Neuronal stem cell (in vitro differentiated cells): ENCODE data around the gene DUOXA1.

Source experiments
- DNase-seq: peaks from one replicate; pipeline ENCODE4 v3.0.0-alpha.2; 2013; ENCODE audit warnings: low spot score
- H2AFZ ChIP-seq: one replicate; pipeline ENCODE4 v1.6.1; 2013; ENCODE audit warnings: mild to moderate bottlenecking, low read length, inconsistent platforms
- H2AK5ac ChIP-seq: 2 replicates; pipeline ENCODE4 v1.6.1; 2013; ENCODE audit warnings: low read depth, mild to moderate bottlenecking, inconsistent platforms, low read length, moderate library complexity, mixed read lengths
- H2BK120ac ChIP-seq: 2 replicates; pipeline ENCODE4 v1.6.1; 2013; ENCODE audit warnings: low read depth, mild to moderate bottlenecking, inconsistent platforms, low read length, moderate library complexity, mixed read lengths
- H2BK12ac ChIP-seq: one replicate; pipeline ENCODE4 v1.6.1; 2013; ENCODE audit warnings: low read length, inconsistent platforms
- H2BK15ac ChIP-seq: 2 replicates; pipeline ENCODE4 v1.6.1; 2013; ENCODE audit warnings: mild to moderate bottlenecking, low read length, inconsistent platforms, mixed read lengths
- H2BK5ac ChIP-seq: one replicate; pipeline ENCODE4 v1.6.1; 2013; ENCODE audit warnings: inconsistent platforms, mild to moderate bottlenecking, low read length, moderate library complexity
- H3K14ac ChIP-seq: one replicate; pipeline ENCODE4 v1.6.1; 2013; ENCODE audit warnings: low read length, inconsistent platforms
- H3K18ac ChIP-seq: 2 replicates; pipeline ENCODE4 v1.6.1; 2013; ENCODE audit warnings: low read length, inconsistent platforms
- H3K23ac ChIP-seq: 2 replicates; pipeline ENCODE4 v1.6.1; 2013; ENCODE audit warnings: low read depth, mild to moderate bottlenecking, mixed read lengths, low read length, inconsistent platforms; ENCODE audit not compliant: poor library complexity
- H3K27ac ChIP-seq: replicated peaks from 3 replicates; pipeline ENCODE4 v1.5.1; 2013; ENCODE audit warnings: low read length, inconsistent platforms
- H3K27me3 ChIP-seq, 3 experiments: 2 replicates each; pipeline ENCODE4 v1.6.1; 2013; ENCODE audit warnings: low read length in 3 of 3, mild to moderate bottlenecking in 2 of 3, inconsistent platforms in 1 of 3, low read depth in 1 of 3, mixed read lengths in 1 of 3, moderate library complexity in 1 of 3; ENCODE audit not compliant: control insufficient read depth in 3 of 3, insufficient read depth in 3 of 3
- H3K36me3 ChIP-seq, 2 donors: replicated peaks in 1 of 2; 2 replicates each; pipeline ENCODE4 v1.6.1; 2013; ENCODE audit warnings: low read length in 2 of 2; ENCODE audit not compliant: control insufficient read depth in 2 of 2, insufficient read depth in 2 of 2
- H3K4ac ChIP-seq: 2 replicates; pipeline ENCODE4 v1.6.1; 2013; ENCODE audit warnings: inconsistent platforms, mild to moderate bottlenecking, low read length, moderate library complexity
- H3K4me1 ChIP-seq, 2 donors: 1 replicate in 1 of 2; 2 replicates in 1 of 2; pipeline ENCODE4 v1.6.1; 2013; ENCODE audit warnings: low read length in 2 of 2, low read depth in 1 of 2; ENCODE audit not compliant: control insufficient read depth in 2 of 2, insufficient read depth in 1 of 2
- H3K4me2 ChIP-seq: one replicate; pipeline ENCODE4 v1.6.1; 2013; ENCODE audit warnings: mild to moderate bottlenecking, low read length, inconsistent platforms; ENCODE audit not compliant: insufficient read depth, poor library complexity, severe bottlenecking
- H3K4me3 ChIP-seq, 2 donors: 2 replicates each; pipeline ENCODE4 v1.5.1; 2013; ENCODE audit warnings: low read length in 2 of 2, mild to moderate bottlenecking in 2 of 2, inconsistent platforms in 1 of 2, moderate library complexity in 1 of 2
- H3K79me1 ChIP-seq: one replicate; pipeline ENCODE4 v1.6.1; 2013; ENCODE audit warnings: low read depth, mild to moderate bottlenecking, inconsistent platforms, low read length, moderate library complexity
- H3K9ac ChIP-seq: one replicate; pipeline ENCODE4 v1.6.1; 2013; ENCODE audit warnings: mild to moderate bottlenecking, low read depth, low read length, inconsistent platforms; ENCODE audit not compliant: poor library complexity
- H3K9me3 ChIP-seq, 2 donors: replicated peaks in 1 of 2; 2 replicates each; pipeline versions ENCODE3 to v1.6.1; 2013; ENCODE audit warnings: low read length in 2 of 2, mild to moderate bottlenecking in 2 of 2, inconsistent platforms in 1 of 2, low read depth in 1 of 2, mixed read lengths in 1 of 2, moderate library complexity in 1 of 2; ENCODE audit not compliant: control insufficient read depth in 2 of 2, insufficient read depth in 1 of 2
- H4K8ac ChIP-seq: one replicate; pipeline ENCODE4 v1.6.1; 2013; ENCODE audit warnings: low read depth, mild to moderate bottlenecking, inconsistent platforms, low read length, moderate library complexity
- H4K91ac ChIP-seq: one replicate; pipeline ENCODE4 v1.6.1; 2013; ENCODE audit warnings: low read length, low read depth, mild to moderate bottlenecking, inconsistent platforms; ENCODE audit not compliant: poor library complexity
- WGBS, 2 donors: extraction: QIAGEN DNeasy Blood & Tissue Kit; methylation state at CpG; one replicate each; pipeline ENCODE4 v1.1.7; 2013; ENCODE audit warnings: missing lambda C conversion rate in 2 of 2, mixed read lengths in 1 of 2; ENCODE audit not compliant: insufficient read length in 2 of 2, insufficient replicate concordance in 1 of 2; ENCODE audit errors: extremely low coverage in 2 of 2; 5-methylcytosine and 5-hydroxymethylcytosine counted together

DUOXA1 gene

DNA sequence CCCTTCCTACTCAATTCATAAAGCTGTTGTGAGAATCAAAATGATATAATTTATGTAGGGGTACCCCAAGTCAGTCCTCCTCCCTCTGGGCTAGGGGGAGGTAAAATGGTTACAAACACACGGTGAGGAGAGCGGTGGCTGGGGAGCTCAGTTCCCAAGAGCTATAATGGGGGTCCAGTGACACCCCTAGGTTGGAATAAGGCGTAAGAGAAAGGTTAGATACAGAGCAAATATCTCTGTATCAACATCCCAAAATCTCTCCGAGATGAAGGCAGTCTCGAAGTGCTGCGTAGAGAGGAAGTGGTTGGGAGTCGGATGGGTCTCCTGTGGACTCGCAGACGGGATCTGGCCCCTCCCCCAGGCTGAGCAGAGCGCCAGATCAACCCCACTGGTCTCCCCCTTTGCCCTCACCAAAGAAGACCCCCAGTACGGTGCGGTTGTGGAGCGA, 17.5 kb downstream of the DUOXA1 start:
- WGBS, 2 donors: no CpG with 5 or more reads among the region's 13 CpGs
- no peak overlapping the region for H3K9ac ChIP-seq
- H4K91ac ChIP-seq: no peak overlapping the region
- peak overlapping the region in 1 of 2 donors; percentile 54 for H3K4me3 ChIP-seq
- H3K4me2 ChIP-seq: no peak overlapping the region
- H3K18ac ChIP-seq: no peak overlapping the region
- DNase-seq: no peak
- H2AK5ac ChIP-seq: peak overlapping the region; percentile 68
- H3K27me3 ChIP-seq: peaks cover 64 to 90% (median 81%) of the 10 kb centered on the region in 3 experiments
- H2BK15ac ChIP-seq: no peak overlapping the region
- H3K36me3 ChIP-seq: no peaks in the 10 kb centered on the region
- peak overlapping the region; percentile 31 for H2BK5ac ChIP-seq
- no peaks in the 10 kb centered on the region for H3K79me1 ChIP-seq
- no peak overlapping the region for H3K27ac ChIP-seq
- peaks cover 0 to 18% of the 10 kb centered on the region in 2 donors for H3K4me1 ChIP-seq
- H3K14ac ChIP-seq: no peak overlapping the region
- H3K9me3 ChIP-seq: peaks cover 0 to 5% of the 10 kb centered on the region in 2 donors
- H2BK120ac ChIP-seq: no peak overlapping the region
- no peak overlapping the region for H4K8ac ChIP-seq
- peak overlapping the region; percentile 75 for H2AFZ ChIP-seq
- H3K23ac ChIP-seq: peak overlapping the region; percentile 91
- H2BK12ac ChIP-seq: no peak overlapping the region
- H3K4ac ChIP-seq: no peak overlapping the region

DNA sequence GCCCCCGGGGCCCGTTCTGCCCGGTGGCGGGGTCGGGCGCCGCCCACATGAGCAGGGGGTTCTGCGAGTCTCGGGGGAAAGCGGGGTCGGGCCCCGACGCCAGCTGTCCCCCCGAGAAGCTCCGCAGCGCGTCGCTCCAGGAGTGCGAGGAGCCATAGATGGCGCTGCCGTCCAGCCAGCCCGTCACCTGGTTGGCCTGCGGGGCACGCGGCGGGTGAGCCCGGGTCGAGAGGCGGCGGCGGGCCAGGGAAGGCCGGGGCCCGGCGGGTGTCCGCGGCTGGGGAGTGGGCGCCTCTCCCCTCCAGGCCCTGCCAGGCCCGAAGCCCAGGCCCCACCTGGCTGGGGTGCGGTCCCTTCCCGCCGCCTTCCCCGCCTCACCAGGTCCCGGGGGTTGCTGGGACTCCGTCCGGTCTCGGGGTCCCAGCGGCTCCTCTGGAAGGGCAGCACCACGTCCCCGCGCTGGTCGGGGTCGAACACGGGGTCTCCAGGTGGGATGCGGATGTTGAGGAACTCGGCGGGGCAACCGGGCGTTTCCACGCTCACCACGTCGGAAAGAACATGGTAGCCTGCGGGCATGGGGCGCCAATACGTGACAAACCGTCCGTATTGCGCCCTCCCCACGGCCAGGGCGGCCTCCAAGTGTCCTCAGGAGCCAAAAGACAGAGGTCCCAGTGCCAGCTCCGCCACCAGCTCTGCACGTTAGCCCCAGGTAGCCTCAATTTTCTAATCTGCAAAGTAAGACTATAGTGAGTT, 18.1 kb downstream of the DUOXA1 start:
- H2BK15ac ChIP-seq: no peak overlapping the region
- DNase-seq: no peak
- peaks cover 0 to 5% of the 10 kb centered on the region in 2 donors for H3K9me3 ChIP-seq
- H3K23ac ChIP-seq: peak overlapping the region; percentile 91
- H3K27ac ChIP-seq: no peak overlapping the region
- H4K8ac ChIP-seq: no peak overlapping the region
- H3K4me2 ChIP-seq: no peak overlapping the region
- no peaks in the 10 kb centered on the region for H3K36me3 ChIP-seq
- H3K4me3 ChIP-seq: no peak overlapping the region
- H2AK5ac ChIP-seq: peak overlapping the region; percentile 28
- peaks cover 58 to 90% (median 75%) of the 10 kb centered on the region in 3 experiments for H3K27me3 ChIP-seq
- H3K9ac ChIP-seq: no peak overlapping the region
- H3K79me1 ChIP-seq: no peaks in the 10 kb centered on the region
- H3K18ac ChIP-seq: no peak overlapping the region
- no peak overlapping the region for H3K4ac ChIP-seq
- no peak overlapping the region for H2BK12ac ChIP-seq
- H2BK5ac ChIP-seq: no peak overlapping the region
- peaks cover 0 to 15% of the 10 kb centered on the region in 2 donors for H3K4me1 ChIP-seq
- H2BK120ac ChIP-seq: no peak overlapping the region
- no peak overlapping the region for H3K14ac ChIP-seq
- H4K91ac ChIP-seq: no peak overlapping the region
- no peak overlapping the region for H2AFZ ChIP-seq
- WGBS, 2 donors: no CpG with 5 or more reads among the region's 71 CpGs

GRCh38 chr15:45110256-45110820, 19.3 kb downstream of the DUOXA1 start:
- H3K9ac ChIP-seq: no peak overlapping the region
- H3K18ac ChIP-seq: no peak overlapping the region
- H4K91ac ChIP-seq: no peak overlapping the region
- no peak overlapping the region for H2BK5ac ChIP-seq
- no peak overlapping the region for H3K27ac ChIP-seq
- H3K27me3 ChIP-seq: peaks cover 46 to 89% (median 62%) of the 10 kb centered on the region in 3 experiments
- no peaks in the 10 kb centered on the region for H3K36me3 ChIP-seq
- H3K14ac ChIP-seq: no peak overlapping the region
- peaks cover 0 to 5% of the 10 kb centered on the region in 2 donors for H3K9me3 ChIP-seq
- no CpG with 5 or more reads among the region's 11 CpGs for WGBS, 2 donors
- no peak overlapping the region for H3K4me3 ChIP-seq
- no peak overlapping the region for H3K4ac ChIP-seq
- no peak overlapping the region for H2BK12ac ChIP-seq
- no peak overlapping the region for H2BK15ac ChIP-seq
- no peaks in the 10 kb centered on the region for H3K79me1 ChIP-seq
- no peak overlapping the region for H2AK5ac ChIP-seq
- no peak for DNase-seq
- no peak overlapping the region for H4K8ac ChIP-seq
- no peak overlapping the region for H2AFZ ChIP-seq
- no peak overlapping the region for H3K23ac ChIP-seq
- H3K4me2 ChIP-seq: no peak overlapping the region
- no peak overlapping the region for H2BK120ac ChIP-seq
- peaks cover 0 to 14% of the 10 kb centered on the region in 2 donors for H3K4me1 ChIP-seq

DNA sequence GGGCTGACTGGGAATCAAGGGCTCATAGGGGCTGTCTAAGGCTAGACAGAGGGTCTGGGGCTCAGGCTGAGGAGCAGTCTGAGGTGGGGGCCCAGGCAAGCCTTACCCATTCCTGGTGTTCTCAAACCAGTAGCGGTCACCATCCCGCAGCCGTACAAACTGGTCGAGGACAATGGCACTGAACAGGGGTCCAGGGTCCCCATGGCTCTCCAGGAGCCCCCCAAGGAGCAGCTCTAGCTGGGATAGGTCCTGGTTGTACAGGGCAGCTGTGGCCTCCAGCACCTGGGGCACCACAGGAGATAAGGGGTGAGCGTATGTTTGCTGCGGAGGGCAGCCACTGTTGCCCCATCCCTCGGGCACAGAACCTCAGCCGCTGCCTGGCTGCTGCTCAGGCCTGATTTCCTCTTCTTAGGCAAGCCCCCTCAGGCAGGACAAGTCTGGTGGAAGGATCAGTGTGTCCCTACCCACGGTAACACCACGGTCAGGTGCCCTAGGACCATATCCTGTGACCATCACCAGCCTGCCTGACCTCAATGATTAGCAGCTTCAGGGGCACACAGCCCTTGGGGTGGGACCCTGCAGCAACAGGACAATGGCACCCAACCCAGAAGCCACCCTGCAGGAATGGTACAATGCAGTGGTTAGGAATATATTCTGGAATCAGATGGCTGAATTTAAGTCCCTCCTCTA, 21.6 kb downstream of the DUOXA1 start:
- Histone ChIP-seq H3K79me1 (no peaks in the 10 kb centered on the region), H3K36me3 (no peaks in the 10 kb centered on the region), H4K8ac (no peak overlapping the region), H2BK15ac (no peak overlapping the region), H3K9me3 (peaks cover 0 to 5% of the 10 kb centered on the region in 2 donors), H2BK120ac (no peak overlapping the region), H3K27ac (no peak overlapping the region), H3K4me3 (no peak overlapping the region), H3K27me3 (peaks cover 24 to 86% (median 40%) of the 10 kb centered on the region in 3 experiments), H3K9ac (no peak overlapping the region), H4K91ac (no peak overlapping the region), H3K14ac (no peak overlapping the region), H3K4ac (peak overlapping the region; percentile 55), H3K4me1 (peaks cover 0 to 10% of the 10 kb centered on the region in 2 donors), H3K4me2 (no peak overlapping the region), H3K18ac (peak overlapping the region; percentile 5), H2AK5ac (peak overlapping the region; percentile 94), H3K23ac (no peak overlapping the region), H2BK5ac (peak overlapping the region; percentile 29), H2AFZ (no peak overlapping the region), H2BK12ac (no peak overlapping the region)
- DNase-seq: no peak
- no CpG with 5 or more reads among the region's 10 CpGs for WGBS, 2 donors
